Measurements from ENCODE around the gene CHD3. TPM values are rescaled to one million over a fixed set of nuclear protein-coding genes. Genes with fewer than 3 reads are reported as not detected.

Gene CHD3
- total RNA-seq, 1 donor from 2014 or later = 12.8 TPM

DNA sequence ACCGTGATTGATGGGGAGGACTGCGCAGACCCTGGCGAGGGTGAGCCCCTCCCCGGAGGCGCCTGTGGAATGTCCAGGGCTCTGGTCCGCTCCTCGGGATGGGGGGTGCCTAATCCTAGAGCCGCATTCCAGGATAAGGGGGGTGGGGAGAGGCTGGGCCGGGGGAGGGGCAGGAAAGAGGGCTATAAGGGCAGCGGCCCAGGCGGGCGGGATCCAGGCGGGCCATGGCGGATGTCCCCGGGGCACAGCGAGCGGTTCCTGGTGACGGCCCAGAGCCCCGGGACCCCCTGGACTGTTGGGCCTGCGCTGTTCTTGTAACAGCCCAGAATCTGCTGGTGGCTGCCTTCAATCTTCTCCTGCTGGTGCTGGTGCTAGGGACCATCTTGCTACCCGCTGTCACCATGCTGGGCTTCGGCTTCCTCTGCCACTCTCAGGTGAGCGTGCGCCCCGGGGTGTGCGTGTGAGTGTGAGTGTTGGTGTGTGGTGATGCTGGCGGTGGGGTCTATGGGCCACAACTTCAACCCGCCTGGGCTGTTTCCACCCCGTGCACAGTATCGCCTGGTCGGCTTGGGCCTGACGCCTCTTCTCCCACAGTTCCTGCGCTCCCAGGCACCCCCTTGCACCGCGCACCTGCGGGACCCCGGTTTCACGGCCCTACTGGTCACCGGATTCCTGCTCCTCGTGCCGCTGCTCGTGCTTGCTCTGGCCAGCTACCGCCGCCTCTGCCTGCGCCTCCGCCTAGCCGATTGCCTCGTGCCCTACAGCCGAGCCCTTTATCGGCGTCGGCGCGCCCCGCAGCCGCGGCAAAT is 33.5 kb upstream of the CHD3 start, which contains the start of gene TMEM88:
Gene TMEM88 (plus strand): TSS at position 216 of the 809 bp plus-strand sequence. CDS start 9 bp downstream, at position 225.
- TF ChIP-seq, protein P1, sequence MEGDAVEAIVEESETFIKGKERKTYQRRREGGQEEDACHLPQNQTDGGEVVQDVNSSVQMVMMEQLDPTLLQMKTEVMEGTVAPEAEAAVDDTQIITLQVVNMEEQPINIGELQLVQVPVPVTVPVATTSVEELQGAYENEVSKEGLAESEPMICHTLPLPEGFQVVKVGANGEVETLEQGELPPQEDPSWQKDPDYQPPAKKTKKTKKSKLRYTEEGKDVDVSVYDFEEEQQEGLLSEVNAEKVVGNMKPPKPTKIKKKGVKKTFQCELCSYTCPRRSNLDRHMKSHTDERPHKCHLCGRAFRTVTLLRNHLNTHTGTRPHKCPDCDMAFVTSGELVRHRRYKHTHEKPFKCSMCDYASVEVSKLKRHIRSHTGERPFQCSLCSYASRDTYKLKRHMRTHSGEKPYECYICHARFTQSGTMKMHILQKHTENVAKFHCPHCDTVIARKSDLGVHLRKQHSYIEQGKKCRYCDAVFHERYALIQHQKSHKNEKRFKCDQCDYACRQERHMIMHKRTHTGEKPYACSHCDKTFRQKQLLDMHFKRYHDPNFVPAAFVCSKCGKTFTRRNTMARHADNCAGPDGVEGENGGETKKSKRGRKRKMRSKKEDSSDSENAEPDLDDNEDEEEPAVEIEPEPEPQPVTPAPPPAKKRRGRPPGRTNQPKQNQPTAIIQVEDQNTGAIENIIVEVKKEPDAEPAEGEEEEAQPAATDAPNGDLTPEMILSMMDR (IDR thresholded peaks at IDR 0.05) = no peak
- TF ChIP-seq EZH2 (IDR thresholded peaks at IDR 0.05) (no peak), EZH2phosphoT487 (IDR thresholded peaks at IDR 0.05) (no peak)
- Histone ChIP-seq H3K9me3 (ENCODE audit: low read depth) (no peaks in the 10 kb centered on the region), H3K79me2 (ENCODE audit: low read depth) (peaks cover 20% of the 10 kb centered on the region), H3K4me2 (peak within 1 kb of the TSS; percentile 94), H4K20me1 (ENCODE audit: low read depth) (peaks cover 63% of the 10 kb centered on the region), H3F3A (ENCODE audit: low read depth) (peaks cover 79% of the 10 kb centered on the region), H3K9ac (no peak within 1 kb of the TSS), H3K4me3 (peak within 1 kb of the TSS; percentile 74), H3K27me3 (peaks cover 16% of the 10 kb centered on the region), H2AFZ (replicated peaks) (no peak within 1 kb of the TSS), H3K36me3 (peaks cover 9% of the 10 kb centered on the region), H3K27ac (no peak within 1 kb of the TSS), H3K4me1 (peaks cover 46% of the 10 kb centered on the region)
- Mint-ChIP-seq H3K27me3 (ENCODE audit: insufficient read depth, low read depth) (peaks cover 11% of the 10 kb centered on the region), H3K36me3 (peaks cover 13% of the 10 kb centered on the region), H3K4me1 (peaks cover 21% of the 10 kb centered on the region), H3K27ac (peak within 1 kb of the TSS; percentile 55), H3K4me3 (peak within 1 kb of the TSS; percentile 73), H3K9me3 (no peaks in the 10 kb centered on the region)
- DNase-seq (ENCODE audit: low spot score) = peak; percentile 96

DNA sequence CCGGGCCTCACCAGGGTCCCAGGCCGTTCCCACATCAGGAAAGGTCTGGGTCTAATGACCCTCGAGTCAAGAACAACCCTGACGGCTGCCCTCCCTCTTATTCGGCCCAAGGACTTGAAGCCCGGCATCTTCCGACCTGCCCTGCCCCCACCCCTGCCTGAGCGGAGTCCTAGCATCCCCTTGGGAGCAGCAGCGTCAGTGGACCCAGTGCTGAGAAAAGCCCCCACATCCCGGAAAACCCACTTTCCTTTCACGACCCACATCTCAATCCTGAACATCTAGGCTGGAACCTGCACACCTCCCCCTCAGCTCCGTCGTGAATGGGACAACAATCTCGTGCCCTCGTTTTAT is 33.0 kb upstream of the CHD3 start:
- Histone ChIP-seq H3K4me2 (peak overlapping the region; percentile 94), H3K79me2 (ENCODE audit: low read depth) (peaks cover 20% of the 10 kb centered on the region), H3K27me3 (peaks cover 16% of the 10 kb centered on the region), H4K20me1 (ENCODE audit: low read depth) (peaks cover 57% of the 10 kb centered on the region), H3K4me1 (peaks cover 46% of the 10 kb centered on the region), H3K9me3 (ENCODE audit: low read depth) (no peaks in the 10 kb centered on the region), H3K4me3 (peak overlapping the region; percentile 74), H2AFZ (replicated peaks) (no peak overlapping the region), H3K36me3 (peaks cover 9% of the 10 kb centered on the region), H3F3A (ENCODE audit: low read depth) (peaks cover 73% of the 10 kb centered on the region), H3K27ac (no peak overlapping the region), H3K9ac (no peak overlapping the region)
- TF ChIP-seq, protein P1 (IDR thresholded peaks at IDR 0.05) = no peak
- TF ChIP-seq EZH2phosphoT487 (IDR thresholded peaks at IDR 0.05) = no peak
- no peak for DNase-seq (ENCODE audit: low spot score)
- peak overlapping the region; percentile 7 for H3K27ac Mint-ChIP-seq
- no peak overlapping the region for H3K4me3 Mint-ChIP-seq
- H3K27me3 Mint-ChIP-seq (ENCODE audit: insufficient read depth, low read depth) = peaks cover 11% of the 10 kb centered on the region
- no peaks in the 10 kb centered on the region for H3K9me3 Mint-ChIP-seq
- H3K36me3 Mint-ChIP-seq = peaks cover 10% of the 10 kb centered on the region
- peaks cover 21% of the 10 kb centered on the region for H3K4me1 Mint-ChIP-seq

DNA sequence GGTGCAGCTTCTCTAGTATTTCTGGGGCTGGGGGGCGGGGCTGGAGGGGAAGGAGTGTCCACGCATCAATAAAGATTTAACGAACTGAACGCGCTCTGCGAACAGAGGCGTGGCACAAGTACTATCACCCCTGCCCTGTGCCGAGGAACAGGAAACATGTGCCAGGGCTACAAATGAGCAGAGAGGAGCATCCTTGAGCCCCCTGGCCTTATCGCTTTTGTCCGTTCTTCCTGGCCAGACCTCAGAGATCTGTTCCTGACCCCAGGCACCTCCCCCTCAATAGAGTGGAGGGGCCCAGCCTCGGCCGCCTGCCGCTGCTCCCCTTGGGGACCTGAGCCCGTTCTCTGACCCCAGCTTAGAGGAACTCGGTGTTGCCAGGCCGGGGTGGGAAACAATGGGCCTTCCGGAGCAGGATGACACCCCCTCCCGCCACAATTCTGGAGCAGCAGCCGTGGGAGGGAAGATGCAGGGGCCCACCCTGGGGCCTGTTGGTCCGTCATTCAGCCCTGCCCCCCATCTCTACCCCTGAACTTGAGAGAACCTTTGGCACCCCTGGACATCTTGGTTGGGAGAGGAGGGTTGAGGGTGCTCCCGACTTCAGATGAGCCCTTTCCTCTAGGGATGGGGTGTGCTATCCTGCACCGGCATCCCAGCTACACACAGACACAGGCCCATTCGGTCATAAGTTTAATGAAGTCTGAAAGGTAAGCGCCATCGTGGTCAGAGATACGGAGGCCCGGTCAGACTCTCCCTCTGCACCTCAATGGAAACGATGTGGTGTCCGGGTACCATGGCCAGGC is 32.4 kb upstream of the CHD3 start:
- Histone ChIP-seq H4K20me1 (ENCODE audit: low read depth) (peaks cover 52% of the 10 kb centered on the region), H3K27me3 (peaks cover 16% of the 10 kb centered on the region), H2AFZ (replicated peaks) (no peak overlapping the region), H3K79me2 (ENCODE audit: low read depth) (peaks cover 20% of the 10 kb centered on the region), H3K4me3 (peak overlapping the region; percentile 74), H3K9me3 (ENCODE audit: low read depth) (no peaks in the 10 kb centered on the region), H3K4me2 (peak overlapping the region; percentile 94), H3K4me1 (peaks cover 46% of the 10 kb centered on the region), H3K9ac (no peak overlapping the region), H3K36me3 (peaks cover 9% of the 10 kb centered on the region), H3K27ac (no peak overlapping the region), H3F3A (ENCODE audit: low read depth) (peaks cover 67% of the 10 kb centered on the region)
- Mint-ChIP-seq H3K4me1 (peaks cover 18% of the 10 kb centered on the region), H3K4me3 (no peak overlapping the region), H3K9me3 (no peaks in the 10 kb centered on the region), H3K27me3 (ENCODE audit: insufficient read depth, low read depth) (peaks cover 7% of the 10 kb centered on the region), H3K27ac (peak overlapping the region; percentile 7), H3K36me3 (peaks cover 7% of the 10 kb centered on the region)
- TF ChIP-seq EZH2 (IDR thresholded peaks at IDR 0.05) = no peak
- no peak for TF ChIP-seq EZH2phosphoT487 (IDR thresholded peaks at IDR 0.05)
- TF ChIP-seq, protein P1 (IDR thresholded peaks at IDR 0.05) = no peak
- peak; percentile 57 for DNase-seq (ENCODE audit: low spot score)
